GM10248 (cell line): Measurements from ENCODE around the gene MARK2.
"Not testable (repeated sequence)": the region's sequence is repeated elsewhere in the genome, so short reads cannot be mapped to it uniquely, and the experiment has no call there.

Experiments
- CTCF ChIA-PET: fragments of 300-600 bp; sonication (Branson Sonifier 250); formaldehyde crosslinking; extraction: SDS; loops from one replicate; lab custom pipeline; 2021; ENCODE audit warnings: antibody characterized with exemption; lab: Yijun Ruan, JAX
- POLR2A ChIA-PET: fragments of 350-650 bp; sonication (Branson Sonifier 250); formaldehyde crosslinking; extraction: SDS; loops from one replicate; lab custom pipeline; 2020; ENCODE audit warnings: antibody characterized with exemption; lab: Yijun Ruan, JAX
- DNase-seq: peaks from one replicate; pipeline ENCODE4 v3.0.0; 2012; ENCODE audit errors: extremely low spot score
- TF ChIP-seq, protein P1 (sequence below): IDR thresholded peaks from 2 replicates; pipeline ENCODE4 v1.5.1; 2012; ENCODE audit warnings: mild to moderate bottlenecking, low read depth; ENCODE audit errors: extremely low read depth, missing control alignments, control extremely low read depth

The MARK2 gene

DNA sequence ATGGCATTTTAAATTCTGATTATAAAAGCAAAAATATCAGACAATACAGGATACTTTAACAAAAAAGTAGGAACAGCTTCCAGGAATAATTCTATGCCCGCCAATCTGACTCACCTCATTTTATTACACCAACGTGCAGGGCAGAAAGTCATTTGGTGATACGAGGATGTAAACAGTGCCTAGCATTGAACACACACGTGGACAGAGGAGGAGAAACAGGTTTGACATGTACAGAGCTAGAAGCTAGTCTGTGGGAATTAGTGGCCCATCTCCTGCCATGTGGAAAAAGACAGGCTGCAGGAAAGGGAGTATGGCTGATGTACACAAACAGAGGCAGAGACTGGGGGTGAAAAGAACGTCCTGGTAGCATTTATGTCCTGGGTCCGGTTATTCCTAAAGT is 34.7 kb upstream of the MARK2 start:
- DNase-seq, result no peak
- ChIA-PET CTCF (no interaction called here), POLR2A (no interaction called here)
- TF ChIP-seq, protein P1, sequence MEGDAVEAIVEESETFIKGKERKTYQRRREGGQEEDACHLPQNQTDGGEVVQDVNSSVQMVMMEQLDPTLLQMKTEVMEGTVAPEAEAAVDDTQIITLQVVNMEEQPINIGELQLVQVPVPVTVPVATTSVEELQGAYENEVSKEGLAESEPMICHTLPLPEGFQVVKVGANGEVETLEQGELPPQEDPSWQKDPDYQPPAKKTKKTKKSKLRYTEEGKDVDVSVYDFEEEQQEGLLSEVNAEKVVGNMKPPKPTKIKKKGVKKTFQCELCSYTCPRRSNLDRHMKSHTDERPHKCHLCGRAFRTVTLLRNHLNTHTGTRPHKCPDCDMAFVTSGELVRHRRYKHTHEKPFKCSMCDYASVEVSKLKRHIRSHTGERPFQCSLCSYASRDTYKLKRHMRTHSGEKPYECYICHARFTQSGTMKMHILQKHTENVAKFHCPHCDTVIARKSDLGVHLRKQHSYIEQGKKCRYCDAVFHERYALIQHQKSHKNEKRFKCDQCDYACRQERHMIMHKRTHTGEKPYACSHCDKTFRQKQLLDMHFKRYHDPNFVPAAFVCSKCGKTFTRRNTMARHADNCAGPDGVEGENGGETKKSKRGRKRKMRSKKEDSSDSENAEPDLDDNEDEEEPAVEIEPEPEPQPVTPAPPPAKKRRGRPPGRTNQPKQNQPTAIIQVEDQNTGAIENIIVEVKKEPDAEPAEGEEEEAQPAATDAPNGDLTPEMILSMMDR, result no peak

DNA sequence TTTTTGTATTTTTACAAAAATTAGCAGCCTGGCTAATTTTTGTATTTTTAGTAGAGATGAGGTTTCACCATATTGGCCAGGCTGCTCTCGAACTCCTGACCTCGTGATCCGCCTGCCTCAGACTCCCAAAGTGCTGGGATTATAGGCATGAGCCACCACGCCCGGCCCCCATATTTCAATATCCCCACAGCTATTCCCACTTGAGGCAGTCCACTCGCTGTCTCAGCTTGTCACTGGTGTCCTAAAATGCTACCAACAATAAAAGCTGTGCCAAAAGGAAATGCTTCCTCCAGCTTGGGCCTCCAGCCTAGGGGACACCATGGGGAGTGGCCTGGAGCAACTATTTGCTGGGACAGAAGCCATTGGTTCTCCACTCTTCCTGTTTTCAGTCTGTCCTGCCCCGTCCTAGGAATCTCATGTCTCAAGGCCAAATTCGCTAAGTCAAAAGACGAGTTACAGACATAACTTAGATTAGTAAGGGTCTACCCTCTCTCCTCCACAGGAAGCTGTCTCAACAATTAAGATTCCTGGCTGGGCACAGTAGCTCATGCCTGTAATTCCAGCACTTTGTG is 33.0 kb upstream of the MARK2 start:
- no peak for DNase-seq
- ChIA-PET CTCF (interaction anchor here (0.8 to 1.7 kb wide), 3 partner anchors 10 to 195 kb away, joined by 3 to 4 read pairs (median 3); partner anchors contain the start of gene MARK2), POLR2A (interaction anchor here (0.6 kb wide), 1 partner anchor 15 kb away, joined by 4 read pairs; no protein-coding TSS in a partner anchor)
- TF ChIP-seq, protein P1, result no peak

DNA sequence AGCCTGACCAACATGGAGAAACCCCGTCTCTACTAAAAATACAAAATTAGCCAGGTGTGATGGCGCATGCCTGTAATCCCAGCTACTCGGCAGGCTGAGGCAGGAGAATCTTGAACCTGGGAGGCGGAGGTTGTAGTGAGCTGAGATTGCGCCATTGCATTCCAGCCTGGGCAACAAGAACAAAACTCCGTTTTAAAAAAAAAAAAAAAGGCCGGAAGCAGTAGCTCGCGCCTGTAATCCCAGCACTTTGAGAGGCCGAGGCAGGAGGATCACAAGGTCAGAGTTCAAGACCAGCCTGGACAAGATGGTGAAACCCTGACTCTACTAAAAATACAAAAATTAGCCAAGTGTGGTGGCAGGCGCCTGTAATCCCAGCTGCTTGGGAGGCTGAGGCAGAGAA is 28.5 kb upstream of the MARK2 start:
- DNase-seq, POLR2A ChIA-PET: not testable (repeated sequence)
- CTCF ChIA-PET, result interaction anchor here (1.5 to 1.6 kb wide), 2 partner anchors 15 to 27 kb away, joined by 3 to 4 read pairs; no protein-coding TSS in a partner anchor

DNA sequence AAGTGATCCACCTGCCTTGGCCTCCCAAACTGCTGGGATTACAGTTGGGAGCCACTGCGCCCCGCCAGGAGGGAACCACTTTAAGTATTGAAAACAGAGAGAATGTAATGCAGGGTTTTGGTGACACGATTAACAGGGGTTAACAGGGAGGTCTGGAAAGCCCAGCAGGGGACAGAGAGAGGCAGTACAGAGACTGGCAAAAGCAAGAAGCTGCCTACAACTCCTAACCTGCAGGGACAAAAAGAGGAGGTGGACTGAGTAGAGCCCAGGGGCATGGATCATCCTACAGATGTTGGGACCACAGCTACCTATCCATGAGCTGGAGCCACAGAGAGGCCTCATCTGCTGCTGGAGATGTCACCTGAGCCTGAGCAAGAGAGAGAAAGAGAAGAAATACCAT is 27.4 kb upstream of the MARK2 start:
- POLR2A ChIA-PET, result no interaction called here
- TF ChIP-seq, protein P1, result no peak
- CTCF ChIA-PET, result interaction anchor here (1.2 to 1.6 kb wide), 3 partner anchors 9 to 26 kb away, joined by 3 to 5 read pairs (median 4); no protein-coding TSS in a partner anchor
- DNase-seq, result no peak

DNA sequence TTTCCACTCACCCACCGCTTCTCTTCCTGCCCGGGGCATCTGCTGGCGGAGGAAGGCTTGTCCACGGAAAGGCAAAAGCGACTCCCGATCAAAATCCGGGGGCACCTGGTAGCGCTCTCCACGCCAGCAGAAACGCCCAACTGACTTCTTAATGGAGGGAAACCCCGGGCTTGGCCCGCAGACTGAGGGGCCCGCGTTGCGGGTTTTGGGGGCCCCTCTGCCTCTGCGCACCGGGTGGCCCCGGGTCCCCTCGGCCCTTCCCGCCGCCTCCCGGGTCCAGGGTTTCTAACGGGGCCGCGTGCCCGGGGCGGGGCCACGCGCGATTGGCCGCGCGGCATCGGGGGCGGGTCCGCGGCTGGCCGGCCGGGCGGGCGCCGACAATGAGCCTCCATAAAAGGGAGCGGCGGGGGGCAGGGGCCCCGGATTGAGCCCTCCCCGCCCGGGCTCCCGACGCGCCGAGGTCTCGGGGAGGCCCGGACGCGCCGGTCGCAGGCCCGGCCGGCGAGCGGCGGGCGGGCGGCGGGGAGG is 25.8 kb upstream of the MARK2 start, which contains the start of gene SPINDOC:
SPINDOC (plus strand) TSS at position 422 of the 528 bp plus-strand sequence. CDS start 231 bp downstream, outside the sequence.
- TF ChIP-seq, protein P1, result no peak
- peak; percentile 96 for DNase-seq
- POLR2A ChIA-PET, result interaction anchor here (0.6 kb wide), 1 partner anchor 78 kb away, joined by 4 read pairs; no protein-coding TSS in a partner anchor
- CTCF ChIA-PET, result interaction anchor here (1.0 to 1.3 kb wide), 3 partner anchors 25 to 45 kb away, joined by 3 to 5 read pairs (median 5); partner anchors contain the start of gene MARK2

DNA sequence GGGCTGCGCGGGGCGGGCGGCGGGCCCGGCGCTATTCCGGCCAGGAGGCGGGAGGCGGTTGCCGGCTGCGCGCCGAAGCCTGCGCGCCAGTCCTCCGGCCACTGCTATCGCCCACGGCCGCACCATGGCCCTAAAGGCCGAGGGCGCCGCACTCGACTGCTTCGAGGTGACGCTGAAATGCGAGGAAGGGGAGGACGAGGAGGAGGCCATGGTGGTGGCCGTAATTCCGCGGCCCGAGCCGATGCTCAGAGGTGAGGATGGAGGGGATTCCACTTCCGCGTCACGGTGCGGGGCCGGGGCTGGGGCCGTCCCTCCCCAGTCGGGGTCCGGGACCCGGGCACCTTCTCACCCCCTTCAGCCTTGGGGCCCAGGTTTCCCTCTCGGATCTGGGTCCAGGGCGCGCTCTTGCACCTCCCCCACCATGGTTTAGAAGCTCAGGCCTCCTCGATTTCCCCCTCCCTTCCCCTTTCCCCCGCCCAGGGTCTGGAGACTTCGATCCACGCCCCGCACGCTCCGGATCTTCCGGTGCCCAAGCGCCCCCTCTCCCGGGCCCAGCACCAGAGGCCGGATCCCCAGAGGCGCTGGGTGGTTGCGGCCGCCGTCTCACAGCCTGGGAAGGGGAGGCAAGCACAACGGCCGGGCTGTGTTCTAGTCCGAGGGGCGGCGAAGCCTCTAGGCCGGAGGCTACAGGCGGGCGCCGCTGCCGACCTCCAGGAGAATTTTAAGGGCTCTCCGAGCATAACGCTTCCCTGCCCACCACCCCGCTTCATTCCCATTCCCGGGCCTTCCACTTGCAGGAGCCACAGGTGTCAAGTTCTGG is 25.1 kb upstream of the MARK2 start:
- CTCF ChIA-PET, result interaction anchor here (1.0 kb wide), 1 partner anchor 46 kb away, joined by 3 read pairs; no protein-coding TSS in a partner anchor
- TF ChIP-seq, protein P1, result no peak
- POLR2A ChIA-PET, result no interaction called here
- DNase-seq, result peak; percentile 65

DNA sequence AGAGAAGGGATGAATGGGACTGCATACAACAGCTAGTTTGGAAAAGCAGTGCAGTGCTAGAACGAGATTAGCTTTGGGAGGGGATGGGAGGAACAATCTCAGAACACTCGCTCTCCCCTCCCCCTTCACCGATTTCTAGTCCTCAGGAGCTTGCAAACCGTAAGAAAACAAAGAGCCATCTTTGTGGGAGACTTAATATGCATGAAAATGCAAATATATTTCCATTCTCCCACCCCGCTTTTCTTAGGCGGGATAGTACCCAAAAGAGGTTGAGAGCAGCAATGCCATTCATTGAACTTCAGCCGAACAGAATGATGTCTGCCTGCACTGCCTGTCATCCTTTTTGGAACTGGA is 24.6 kb upstream of the MARK2 start:
- POLR2A ChIA-PET, result no interaction called here
- peak; percentile 36 for DNase-seq
- TF ChIP-seq, protein P1, result no peak
- CTCF ChIA-PET, result interaction anchor here (1.0 kb wide), 1 partner anchor 47 kb away, joined by 3 read pairs; no protein-coding TSS in a partner anchor
